Kidney (tissue), 14 donors: ENCODE measurements around the gene BYSL. TPM values are rescaled to one million over a fixed set of nuclear protein-coding genes. Genes with fewer than 3 reads are reported as not detected.

Source experiments
- DNase-seq, 5 donors: peaks; one replicate each; pipeline ENCODE4 v3.0.0-alpha.2; 2013 to 2020
- FAIRE-seq: peaks from 2 replicates; lab custom pipeline; 2012; peaks lifted over from hg19 to GRCh38; lab: Jason Lieb, UNC
- H3K27ac ChIP-seq, 2 donors: one replicate each; pipeline ENCODE4 v1.7.0; 2013; ENCODE audit warnings: low read depth in 2 of 2, low read length in 2 of 2, inconsistent platforms in 1 of 2
- H3K27me3 ChIP-seq: one replicate; pipeline ENCODE4 v1.7.1; 2013; ENCODE audit warnings: low read length, inconsistent platforms; ENCODE audit not compliant: control insufficient read depth, insufficient read depth
- H3K36me3 ChIP-seq, 3 donors: one replicate each; pipeline versions ENCODE4 v1.7.0 to v1.7.1; 2013; ENCODE audit warnings: low read length in 3 of 3, control low read depth in 1 of 3, inconsistent platforms in 1 of 3; ENCODE audit not compliant: insufficient read depth in 3 of 3, control insufficient read depth in 2 of 3
- H3K4me1 ChIP-seq, 3 donors: one replicate each; pipeline versions ENCODE4 v1.7.0 to v1.7.1; 2013; ENCODE audit warnings: low read length in 3 of 3, inconsistent platforms in 1 of 3, low read depth in 1 of 3; ENCODE audit not compliant: control insufficient read depth in 2 of 3, insufficient read depth in 2 of 3
- H3K4me3 ChIP-seq, 3 donors: one replicate each; pipeline versions ENCODE4 v1.7.0 to v1.8.1; 2013; ENCODE audit warnings: low read length in 3 of 3, control low read depth in 1 of 3, inconsistent platforms in 1 of 3
- H3K9ac ChIP-seq, 3 donors: one replicate each; pipeline versions ENCODE4 v1.7.0 to v1.7.1; 2013; ENCODE audit warnings: low read length in 3 of 3, control low read depth in 1 of 3, inconsistent platforms in 1 of 3
- H3K9me3 ChIP-seq, 3 donors: one replicate each; pipeline versions ENCODE4 v1.7.0 to v1.7.1; 2013; ENCODE audit warnings: low read length in 3 of 3, control low read depth in 1 of 3, inconsistent platforms in 1 of 3; ENCODE audit not compliant: control insufficient read depth in 2 of 3, insufficient read depth in 1 of 3
- intact Hi-C: fragments of 100-400 bp; cut with DNase I; formaldehyde crosslinking; loops from one replicate; pipeline ENCODE4 v1.11.1; 2022
- polyA plus RNA-seq: library from polyadenylated mRNA; stranded (reverse); fragments of 350-450 nt; fragmentation: Illumina TruSeq; extraction: RNeasy Lipid Tissue Mini Kit (QIAGEN cat#74804); gene quantifications from one replicate; pipeline ENCODE4 v1.2.3, GENCODE V29; 2014; ENCODE audit warnings: low read depth, low replicate concordance; ENCODE audit not compliant: insufficient read depth
- total RNA-seq: library from RNA; stranded (reverse); fragmentation: NEBNext Ultra II Directional; extraction: Animal tissue kit (Norgen Biotek cat#: 25700); gene quantifications from one replicate; pipeline ENCODE4 v1.2.1, GENCODE V29; 2021
- TF ChIP-seq, protein P1 (sequence below): IDR thresholded peaks from 3 replicates; pipeline ENCODE4 v1.5.1; 2012; ENCODE audit warnings: mild to moderate bottlenecking, moderate library complexity, borderline replicate concordance; ENCODE audit not compliant: insufficient read depth; ENCODE audit errors: extremely low read depth
- donor health status: control.
- donor health status: control.
- donor health status: control.
- donor health status: control.
- donor health status: control.
- donor health status: DM: yes; HTN: yes; CAD: no.
- donor health status: Normal renal cell carcinoma (clear cell type).

BYSL gene
- total and polyA plus RNA-seq, 2 donors from 2014 or later: 10.1 to 14.3 TPM

GRCh38 chr6:41914869-41915530, 6.3 kb upstream of the BYSL start:
- peak in 2 of 5 donors; percentile 13 for DNase-seq
- Histone ChIP-seq H3K4me1 (peaks cover 0 to 20% (median 13%) of the 10 kb centered on the region in 3 donors), H3K36me3 (peaks cover 2 to 8% (median 2%) of the 10 kb centered on the region in 3 donors), H3K9me3 (no peaks in the 10 kb centered on the region), H3K4me3 (no peak overlapping the region), H3K27me3 (no peaks in the 10 kb centered on the region), H3K9ac (no peak overlapping the region), H3K27ac (peak overlapping the region in 1 of 2 donors; percentile 45)
- intact Hi-C loops: no loop called here
- FAIRE-seq: no peak
- TF ChIP-seq, protein P1, sequence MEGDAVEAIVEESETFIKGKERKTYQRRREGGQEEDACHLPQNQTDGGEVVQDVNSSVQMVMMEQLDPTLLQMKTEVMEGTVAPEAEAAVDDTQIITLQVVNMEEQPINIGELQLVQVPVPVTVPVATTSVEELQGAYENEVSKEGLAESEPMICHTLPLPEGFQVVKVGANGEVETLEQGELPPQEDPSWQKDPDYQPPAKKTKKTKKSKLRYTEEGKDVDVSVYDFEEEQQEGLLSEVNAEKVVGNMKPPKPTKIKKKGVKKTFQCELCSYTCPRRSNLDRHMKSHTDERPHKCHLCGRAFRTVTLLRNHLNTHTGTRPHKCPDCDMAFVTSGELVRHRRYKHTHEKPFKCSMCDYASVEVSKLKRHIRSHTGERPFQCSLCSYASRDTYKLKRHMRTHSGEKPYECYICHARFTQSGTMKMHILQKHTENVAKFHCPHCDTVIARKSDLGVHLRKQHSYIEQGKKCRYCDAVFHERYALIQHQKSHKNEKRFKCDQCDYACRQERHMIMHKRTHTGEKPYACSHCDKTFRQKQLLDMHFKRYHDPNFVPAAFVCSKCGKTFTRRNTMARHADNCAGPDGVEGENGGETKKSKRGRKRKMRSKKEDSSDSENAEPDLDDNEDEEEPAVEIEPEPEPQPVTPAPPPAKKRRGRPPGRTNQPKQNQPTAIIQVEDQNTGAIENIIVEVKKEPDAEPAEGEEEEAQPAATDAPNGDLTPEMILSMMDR: no peak

- H3K27me3 ChIP-seq: no peaks in the 10 kb centered on the region
- intact Hi-C loops: no loop called here
- H3K4me1 ChIP-seq: peaks cover 4 to 31% (median 21%) of the 10 kb centered on the region in 3 donors
- H3K9me3 ChIP-seq: no peaks in the 10 kb centered on the region
- H3K27ac ChIP-seq: no peak overlapping the region
- DNase-seq: no peak
- TF ChIP-seq, protein P1: no peak
- H3K9ac ChIP-seq: no peak overlapping the region
- H3K4me3 ChIP-seq: no peak overlapping the region
- peaks cover 2 to 8% (median 2%) of the 10 kb centered on the region in 3 donors for H3K36me3 ChIP-seq
- no peak for FAIRE-seq
Measured at GRCh38 chr6:41917528-41917927, 3.8 kb upstream of the BYSL start.

DNA sequence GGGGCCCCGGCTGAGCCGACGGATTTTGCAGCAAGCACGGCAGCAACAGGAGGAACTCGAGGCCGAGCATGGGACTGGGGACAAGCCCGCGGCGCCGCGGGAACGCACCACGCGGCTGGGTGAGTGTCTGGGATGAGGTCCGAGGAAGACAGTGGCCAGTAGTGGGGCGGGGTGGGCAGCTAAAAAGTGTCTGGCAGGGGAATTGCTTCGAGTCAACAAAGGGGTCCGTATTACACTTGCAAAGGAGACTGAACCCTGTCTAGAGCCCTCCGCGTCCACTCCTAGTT, 356 bp downstream of the BYSL start:
- TF ChIP-seq, protein P1: no peak
- peaks cover 7 to 18% (median 13%) of the 10 kb centered on the region in 3 donors for H3K4me1 ChIP-seq
- H3K27ac ChIP-seq: peak overlapping the region; percentile 98 to 100
- H3K27me3 ChIP-seq: no peaks in the 10 kb centered on the region
- H3K4me3 ChIP-seq: peak overlapping the region; percentile 99 to 100 (median 100)
- peaks cover 0 to 3% (median 0%) of the 10 kb centered on the region in 3 donors for H3K36me3 ChIP-seq
- peak overlapping the region; percentile 95 to 100 (median 99) for H3K9ac ChIP-seq
- DNase-seq (no peak), FAIRE-seq (no peak)
- intact Hi-C loops: no loop called here
- no peaks in the 10 kb centered on the region for H3K9me3 ChIP-seq
